PC-9 (cell line): ENCODE measurements around the gene SHC2. TPM values are rescaled to one million over a fixed set of nuclear protein-coding genes. Genes with fewer than 3 reads are reported as not detected.

Source experiments
- BruUV-seq: library from RNA; stranded (reverse); fragments of 400-500 nt; replicated peaks from 2 replicates; lab custom pipeline; 2021; lab: Mats Ljungman, UMichigan
- CTCF ChIA-PET: fragments of 300-600 bp; sonication (Branson Sonifier 250); formaldehyde crosslinking; loops from one replicate; lab custom pipeline; 2022; ENCODE audit warnings: antibody characterized with exemption; lab: Charles Lee
- POLR2A ChIA-PET: fragments of 300-600 bp; sonication (Branson Sonifier 250); formaldehyde crosslinking; loops from one replicate; lab custom pipeline; 2022; ENCODE audit warnings: antibody characterized with exemption; ENCODE audit not compliant: unreplicated experiment; lab: Charles Lee
- DNase-seq, 2 experiments: peaks; one replicate each; pipeline versions ENCODE4 v3.0.0 to v3.0.0-alpha.2; 2015 to 2022; ENCODE audit warnings: mixed read lengths in 1 of 2
- H2AFZ ChIP-seq: fragments of 200-600 bp; sonication (generic); 2 replicates; pipeline ENCODE4 v1.8.1; 2017; ENCODE audit warnings: antibody characterized with exemption
- H3F3A ChIP-seq: fragments of 200-600 bp; sonication (generic); 2 replicates; pipeline ENCODE4 v1.8.1; 2017; ENCODE audit warnings: antibody characterized with exemption, mild to moderate bottlenecking, low read depth; ENCODE audit not compliant: insufficient read depth
- H3K27ac ChIP-seq: fragments of 200-600 bp; sonication (generic); 2 replicates; pipeline ENCODE4 v1.6.1; 2016; ENCODE audit warnings: mixed run types
- H3K27me3 ChIP-seq: fragments of 200-600 bp; sonication (generic); 2 replicates; pipeline ENCODE4 v1.6.1; 2016; ENCODE audit warnings: low read depth, mixed run types; ENCODE audit not compliant: insufficient read depth
- H3K36me3 ChIP-seq: fragments of 200-600 bp; sonication (generic); 2 replicates; pipeline ENCODE4 v1.6.1; 2016; ENCODE audit warnings: low read depth, mixed run types
- H3K4me1 ChIP-seq: fragments of 200-600 bp; sonication (generic); replicated peaks from 2 replicates; pipeline ENCODE4 v1.6.1; 2016; ENCODE audit warnings: mixed run types; ENCODE audit not compliant: insufficient read depth
- H3K4me2 ChIP-seq: fragments of 200-600 bp; sonication (generic); 2 replicates; pipeline ENCODE4 v1.6.1; 2017; ENCODE audit warnings: mixed run types
- H3K4me3 ChIP-seq: fragments of 200-600 bp; sonication (generic); 2 replicates; pipeline ENCODE4 v1.6.1; 2016; ENCODE audit warnings: mixed run types
- H3K79me2 ChIP-seq: fragments of 200-600 bp; sonication (generic); 2 replicates; pipeline ENCODE4 v1.6.1; 2017; ENCODE audit warnings: low read depth, mixed run types
- H3K9me2 ChIP-seq: fragments of 200-600 bp; sonication (generic); 2 replicates; pipeline ENCODE4 v1.8.1; 2017; ENCODE audit warnings: mild to moderate bottlenecking; ENCODE audit not compliant: insufficient read depth
- H3K9me3 ChIP-seq: fragments of 200-600 bp; sonication (generic); 2 replicates; pipeline ENCODE4 v1.8.1; 2016; ENCODE audit warnings: low read depth; ENCODE audit not compliant: insufficient read depth
- H4K20me1 ChIP-seq: fragments of 200-600 bp; sonication (generic); 2 replicates; pipeline ENCODE4 v1.8.1; 2017; ENCODE audit not compliant: insufficient read depth
- CTCF ChIP-seq: fragments of 200-600 bp; sonication (generic); conservative IDR thresholded peaks from 2 replicates; pipeline ENCODE4 v1.6.1; 2017; ENCODE audit warnings: mixed run types, antibody characterized with exemption, mild to moderate bottlenecking, moderate library complexity
- EZH2 ChIP-seq: fragments of 200-600 bp; sonication (generic); IDR thresholded peaks from 2 replicates; pipeline ENCODE4 v1.8.0; 2017; ENCODE audit warnings: antibody characterized with exemption, low read depth
- intact Hi-C: fragments of 100-400 bp; cut with micrococcal nuclease; formaldehyde crosslinking; loops from one replicate; pipeline ENCODE4 v1.10.0; 2022; ENCODE audit not compliant: unreplicated experiment
- total RNA-seq: library from RNA; stranded (reverse); gene quantifications from 2 replicates; pipeline ENCODE4 v1.2.3, GENCODE V29; 2021

SHC2 gene
- total RNA-seq, 1 experiment from 2014 or later = 0.70 TPM

DNA sequence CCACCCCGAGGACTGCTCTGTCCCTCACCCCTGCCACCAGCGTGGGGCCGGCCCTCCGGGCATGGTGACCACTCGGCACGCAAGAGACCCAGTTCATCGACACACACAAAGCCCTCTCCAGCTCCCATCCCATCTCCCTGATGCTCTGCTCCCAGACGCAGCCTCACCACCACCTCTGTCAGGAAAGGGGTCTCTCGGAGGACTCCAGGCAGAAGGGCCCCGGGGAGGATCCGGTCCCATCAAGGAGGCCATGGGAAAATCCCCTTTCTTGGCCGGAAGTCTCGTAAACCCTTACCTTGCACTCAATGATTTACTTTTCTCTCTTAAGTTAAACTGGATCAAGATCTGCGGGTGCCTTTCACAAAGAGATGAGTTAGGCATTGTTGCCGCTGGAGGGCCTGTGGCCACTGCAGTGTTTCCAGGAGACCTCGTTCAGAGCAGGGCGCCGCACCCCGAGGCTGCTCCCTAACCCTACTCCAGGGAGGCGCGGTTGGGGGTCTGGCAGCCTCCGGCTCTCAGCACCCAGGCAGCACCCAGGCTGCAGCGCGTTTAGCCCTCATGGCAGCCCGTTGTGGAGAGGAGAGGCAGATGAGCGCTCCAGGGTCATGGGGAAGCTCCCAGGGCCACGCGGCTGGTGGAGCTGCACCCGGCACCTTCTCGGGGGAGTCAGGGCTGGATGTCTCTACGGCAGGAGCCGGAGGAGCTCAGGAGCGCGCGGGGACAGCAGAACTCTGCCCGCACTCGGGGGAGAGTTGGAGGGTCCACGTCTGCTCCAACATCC lies 82.8 kb downstream of the SHC2 start:
- ChIA-PET CTCF (no interaction called here), POLR2A (no interaction called here)
- Histone ChIP-seq H3K36me3 (no peaks in the 10 kb centered on the region), H3K4me3 (no peak overlapping the region), H3K27me3 (peaks cover 61% of the 10 kb centered on the region), H3K4me1 (peaks cover 4% of the 10 kb centered on the region; the same call in 1 of the 2 replicates), H3K79me2 (no peaks in the 10 kb centered on the region), H3K27ac (no peak overlapping the region), H3K9me2 (no peaks in the 10 kb centered on the region), H3K4me2 (no peak overlapping the region), H3K9me3 (no peaks in the 10 kb centered on the region), H4K20me1 (no peaks in the 10 kb centered on the region), H2AFZ (no peak overlapping the region), H3F3A (no peaks in the 10 kb centered on the region)
- intact Hi-C loops = no loop called here
- DNase-seq = no peak
- BruUV-seq = no TSS peak
- TF ChIP-seq CTCF = no peak
- TF ChIP-seq EZH2 = no peak

DNA sequence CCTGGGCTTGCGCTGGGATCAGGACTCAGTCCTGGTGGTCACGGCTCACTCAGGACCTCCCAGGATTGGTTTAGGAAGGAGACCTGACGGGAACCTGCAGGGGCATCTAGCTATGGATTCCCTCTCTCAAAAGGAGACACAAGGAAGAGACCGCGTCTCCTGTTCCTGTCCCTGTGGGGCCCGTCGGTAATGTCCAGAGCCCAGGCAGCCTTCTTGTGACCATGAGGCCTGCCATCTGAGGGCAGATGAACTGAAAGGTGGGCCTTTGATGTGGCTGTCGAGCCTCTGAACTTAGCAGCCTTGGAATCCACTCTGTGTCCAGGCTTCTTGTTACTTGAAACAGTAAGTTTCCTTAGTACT lies 84.7 kb downstream of the SHC2 start:
- POLR2A ChIA-PET = no interaction called here
- Histone ChIP-seq H3K36me3 (no peaks in the 10 kb centered on the region), H2AFZ (no peak overlapping the region)

DNA sequence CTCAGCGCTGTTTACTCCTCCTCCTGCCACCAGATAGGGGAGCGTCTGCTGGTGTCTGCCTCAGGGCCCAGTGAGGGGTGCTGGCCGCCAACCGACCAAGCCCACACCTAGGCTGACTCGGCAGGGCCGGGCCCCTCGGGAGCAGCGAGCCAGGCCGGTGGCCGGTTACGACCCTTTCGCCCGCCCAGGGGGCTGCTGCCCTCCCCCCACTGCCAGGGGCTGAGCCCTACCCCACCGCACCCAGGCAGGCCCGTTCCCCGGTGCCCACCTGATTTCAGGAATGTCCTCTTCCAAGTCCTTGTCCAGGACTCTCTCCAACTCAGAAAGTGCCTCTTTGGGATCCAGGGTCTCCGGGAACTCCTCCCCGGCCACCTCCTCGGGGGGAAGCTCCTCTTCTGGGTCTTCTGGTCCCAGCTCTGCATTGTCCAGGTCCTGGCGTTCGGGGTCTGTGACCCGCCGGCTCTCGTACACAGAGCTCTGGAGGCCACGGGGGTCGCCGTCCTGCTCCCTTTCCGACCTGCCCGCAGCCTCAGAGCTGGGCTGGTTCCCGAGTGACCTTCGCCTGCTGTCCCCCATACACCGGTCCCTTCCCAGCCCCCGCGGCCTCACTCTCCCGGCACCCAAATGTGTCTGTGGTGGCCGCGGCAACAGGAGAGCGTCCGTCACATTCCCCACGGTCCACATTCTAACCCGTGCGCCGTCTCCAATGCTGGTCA lies 85.3 kb downstream of the SHC2 start:
- ChIA-PET POLR2A (no interaction called here), CTCF (no interaction called here)
- no TSS peak for BruUV-seq
- no peaks in the 10 kb centered on the region for H3K79me2 ChIP-seq
- no peaks in the 10 kb centered on the region for H3K36me3 ChIP-seq
- intact Hi-C loops = no loop called here
- no peak for DNase-seq
- no peaks in the 10 kb centered on the region for H3F3A ChIP-seq
- H3K27ac ChIP-seq = no peak overlapping the region
- H3K4me1 ChIP-seq = no peaks in the 10 kb centered on the region
- no peaks in the 10 kb centered on the region for H3K9me2 ChIP-seq
- H4K20me1 ChIP-seq = no peaks in the 10 kb centered on the region
- H2AFZ ChIP-seq = no peak overlapping the region
- no peak overlapping the region for H3K4me3 ChIP-seq
- TF ChIP-seq EZH2 (no peak), CTCF (no peak)
- H3K9me3 ChIP-seq = no peaks in the 10 kb centered on the region
- no peak overlapping the region for H3K4me2 ChIP-seq
- H3K27me3 ChIP-seq = peaks cover 82% of the 10 kb centered on the region

More for the DNA sequence above, 84.7 kb downstream of the SHC2 start:
- H3K9me3 ChIP-seq = no peaks in the 10 kb centered on the region
- no peak for DNase-seq
- no peaks in the 10 kb centered on the region for H3K79me2 ChIP-seq
- H3K27me3 ChIP-seq = peaks cover 77% of the 10 kb centered on the region
- intact Hi-C loops = no loop called here
- H3F3A ChIP-seq = no peaks in the 10 kb centered on the region
- H4K20me1 ChIP-seq = no peaks in the 10 kb centered on the region
- no peak overlapping the region for H3K4me3 ChIP-seq
- BruUV-seq = no TSS peak
- no peak for TF ChIP-seq EZH2
- no peak for TF ChIP-seq CTCF
- no peaks in the 10 kb centered on the region for H3K9me2 ChIP-seq
- CTCF ChIA-PET = no interaction called here
- no peak overlapping the region for H3K27ac ChIP-seq
- H3K4me2 ChIP-seq = no peak overlapping the region
- H3K4me1 ChIP-seq = no peaks in the 10 kb centered on the region
